ENCODE results near the gene TRAM2.

Gene TRAM2

GRCh38 chr6:52577022-52577777, at the start of gene TRAM2:
Gene TRAM2, minus strand, starts transcription at chr6:52577060. Its CDS starts 145 bp downstream, at chr6:52576915.
- DNase-seq: peak; percentile 76

- DNase-seq: no peak
Measured at GRCh38 chr6:52622810-52623209, 46.0 kb upstream of the TRAM2 start.

GRCh38 chr6:52621631-52622030, 44.8 kb upstream of the TRAM2 start:
- DNase-seq: no peak

- no peak for DNase-seq
Measured at GRCh38 chr6:52620906-52621190, 44.0 kb upstream of the TRAM2 start.

- no peak for DNase-seq
Measured at GRCh38 chr6:52620055-52620905, 43.4 kb upstream of the TRAM2 start.

GRCh38 chr6:52617087-52617486, 40.2 kb upstream of the TRAM2 start:
- DNase-seq: no peak

GRCh38 chr6:52616059-52616690, 39.3 kb upstream of the TRAM2 start:
- no peak for DNase-seq

GRCh38 chr6:52612336-52613054, 35.6 kb upstream of the TRAM2 start:
- DNase-seq: no peak

- no peak for DNase-seq
Measured at GRCh38 chr6:52611833-52612232, 35.0 kb upstream of the TRAM2 start.

GRCh38 chr6:52610745-52611355, 34.0 kb upstream of the TRAM2 start:
- no peak for DNase-seq

GRCh38 chr6:52610011-52610410, 33.2 kb upstream of the TRAM2 start:
- DNase-seq: no peak

- no peak for DNase-seq
Measured at GRCh38 chr6:52605610-52606185, 28.8 kb upstream of the TRAM2 start.

GRCh38 chr6:52603000-52603795, 26.3 kb upstream of the TRAM2 start:
- DNase-seq: no peak

- no peak for DNase-seq
Measured at GRCh38 chr6:52598824-52599190, 21.9 kb upstream of the TRAM2 start.

GRCh38 chr6:52598123-52598823, 21.4 kb upstream of the TRAM2 start:
- DNase-seq: no peak

GRCh38 chr6:52597738-52598122, 20.9 kb upstream of the TRAM2 start:
- DNase-seq: no peak

GRCh38 chr6:52596371-52597028, 19.6 kb upstream of the TRAM2 start:
- DNase-seq: no peak

- DNase-seq: no peak
Measured at GRCh38 chr6:52595796-52596130, 18.9 kb upstream of the TRAM2 start.

- DNase-seq: no peak
Measured at GRCh38 chr6:52595000-52595795, 18.3 kb upstream of the TRAM2 start.

- DNase-seq: no peak
Measured at GRCh38 chr6:52594221-52594620, 17.4 kb upstream of the TRAM2 start.
